ENCODE measurements around the gene NEK8. TPM values are rescaled to one million over a fixed set of nuclear protein-coding genes. Genes with fewer than 3 reads are reported as not detected.

The NEK8 gene
- total and polyA plus RNA-seq, 9 of the 15 experiments (the other 6 are each of a cell fraction or from before 2014, with no cell fraction given) = 0.98 to 16.6 (median 4.6) TPM

- TF ChIP-seq CTCF (IDR thresholded peaks at IDR 0.05 in 2 of 3, conservative IDR thresholded peaks at IDR 0.05 in 1 of 3; ENCODE audit: insufficient read depth in 2 of 3, low read depth in 1 of 3, low read length in 3 of 3) (0 out of 6 replicates have a peak, but pooled peaks of 1 of the 3 experiments have one; percentile 1), FOXM1 (IDR thresholded peaks at IDR 0.05; ENCODE audit: low read depth) (no peak), FOXM1 (CRISPR knock-in tag; IDR thresholded peaks at IDR 0.05; ENCODE audit: low read depth) (no peak), ZBTB34 (CRISPR knock-in tag; IDR thresholded peaks at IDR 0.05) (no peak), MYNN (IDR thresholded peaks at IDR 0.05) (no peak), MYNN (CRISPR knock-in tag; IDR thresholded peaks at IDR 0.05) (no peak), IFI16 (CRISPR knock-in tag; IDR thresholded peaks at IDR 0.05) (no peak), MLLT1 (IDR thresholded peaks at IDR 0.05) (no peak), DNMT1 (IDR thresholded peaks at IDR 0.05) (no peak), ZBTB7A (IDR thresholded peaks at IDR 0.05; ENCODE audit: borderline replicate concordance, control insufficient read depth, low read depth, low read length) (peak; percentile 100)
These were observed 15.8 kb downstream of the NEK8 start (continued) for GRCh38 chr17:28744104-28744971.

Measured in K562 (cell line).